PC-9 (cell line): ENCODE results near the gene TOPBP1. TPM values are rescaled to one million over a fixed set of nuclear protein-coding genes. Genes with fewer than 3 reads are reported as not detected.

Source experiments
- BruUV-seq: library from RNA; stranded (reverse); fragments of 400-500 nt; replicated peaks from 2 replicates; lab custom pipeline; 2021; lab: Mats Ljungman, UMichigan
- CTCF ChIA-PET: fragments of 300-600 bp; sonication (Branson Sonifier 250); formaldehyde crosslinking; loops from one replicate; lab custom pipeline; 2022; ENCODE audit warnings: antibody characterized with exemption; lab: Charles Lee
- POLR2A ChIA-PET: fragments of 300-600 bp; sonication (Branson Sonifier 250); formaldehyde crosslinking; loops from one replicate; lab custom pipeline; 2022; ENCODE audit warnings: antibody characterized with exemption; ENCODE audit not compliant: unreplicated experiment; lab: Charles Lee
- DNase-seq, 2 experiments: peaks; one replicate each; pipeline versions ENCODE4 v3.0.0 to v3.0.0-alpha.2; 2015 to 2022; ENCODE audit warnings: mixed read lengths in 1 of 2
- H2AFZ ChIP-seq: fragments of 200-600 bp; sonication (generic); 2 replicates; pipeline ENCODE4 v1.8.1; 2017; ENCODE audit warnings: antibody characterized with exemption
- H3F3A ChIP-seq: fragments of 200-600 bp; sonication (generic); 2 replicates; pipeline ENCODE4 v1.8.1; 2017; ENCODE audit warnings: antibody characterized with exemption, mild to moderate bottlenecking, low read depth; ENCODE audit not compliant: insufficient read depth
- H3K27ac ChIP-seq: fragments of 200-600 bp; sonication (generic); 2 replicates; pipeline ENCODE4 v1.6.1; 2016; ENCODE audit warnings: mixed run types
- H3K27me3 ChIP-seq: fragments of 200-600 bp; sonication (generic); 2 replicates; pipeline ENCODE4 v1.6.1; 2016; ENCODE audit warnings: low read depth, mixed run types; ENCODE audit not compliant: insufficient read depth
- H3K36me3 ChIP-seq: fragments of 200-600 bp; sonication (generic); 2 replicates; pipeline ENCODE4 v1.6.1; 2016; ENCODE audit warnings: low read depth, mixed run types
- H3K4me1 ChIP-seq: fragments of 200-600 bp; sonication (generic); replicated peaks from 2 replicates; pipeline ENCODE4 v1.6.1; 2016; ENCODE audit warnings: mixed run types; ENCODE audit not compliant: insufficient read depth
- H3K4me2 ChIP-seq: fragments of 200-600 bp; sonication (generic); 2 replicates; pipeline ENCODE4 v1.6.1; 2017; ENCODE audit warnings: mixed run types
- H3K4me3 ChIP-seq: fragments of 200-600 bp; sonication (generic); 2 replicates; pipeline ENCODE4 v1.6.1; 2016; ENCODE audit warnings: mixed run types
- H3K79me2 ChIP-seq: fragments of 200-600 bp; sonication (generic); 2 replicates; pipeline ENCODE4 v1.6.1; 2017; ENCODE audit warnings: low read depth, mixed run types
- H3K9me2 ChIP-seq: fragments of 200-600 bp; sonication (generic); 2 replicates; pipeline ENCODE4 v1.8.1; 2017; ENCODE audit warnings: mild to moderate bottlenecking; ENCODE audit not compliant: insufficient read depth
- H3K9me3 ChIP-seq: fragments of 200-600 bp; sonication (generic); 2 replicates; pipeline ENCODE4 v1.8.1; 2016; ENCODE audit warnings: low read depth; ENCODE audit not compliant: insufficient read depth
- H4K20me1 ChIP-seq: fragments of 200-600 bp; sonication (generic); 2 replicates; pipeline ENCODE4 v1.8.1; 2017; ENCODE audit not compliant: insufficient read depth
- CTCF ChIP-seq: fragments of 200-600 bp; sonication (generic); conservative IDR thresholded peaks from 2 replicates; pipeline ENCODE4 v1.6.1; 2017; ENCODE audit warnings: mixed run types, antibody characterized with exemption, mild to moderate bottlenecking, moderate library complexity
- EZH2 ChIP-seq: fragments of 200-600 bp; sonication (generic); IDR thresholded peaks from 2 replicates; pipeline ENCODE4 v1.8.0; 2017; ENCODE audit warnings: antibody characterized with exemption, low read depth
- intact Hi-C: fragments of 100-400 bp; cut with micrococcal nuclease; formaldehyde crosslinking; loops from one replicate; pipeline ENCODE4 v1.10.0; 2022; ENCODE audit not compliant: unreplicated experiment
- total RNA-seq: library from RNA; stranded (reverse); gene quantifications from 2 replicates; pipeline ENCODE4 v1.2.3, GENCODE V29; 2021

TOPBP1 gene
- total RNA-seq, 1 experiment from 2014 or later = 52.2 TPM

DNA sequence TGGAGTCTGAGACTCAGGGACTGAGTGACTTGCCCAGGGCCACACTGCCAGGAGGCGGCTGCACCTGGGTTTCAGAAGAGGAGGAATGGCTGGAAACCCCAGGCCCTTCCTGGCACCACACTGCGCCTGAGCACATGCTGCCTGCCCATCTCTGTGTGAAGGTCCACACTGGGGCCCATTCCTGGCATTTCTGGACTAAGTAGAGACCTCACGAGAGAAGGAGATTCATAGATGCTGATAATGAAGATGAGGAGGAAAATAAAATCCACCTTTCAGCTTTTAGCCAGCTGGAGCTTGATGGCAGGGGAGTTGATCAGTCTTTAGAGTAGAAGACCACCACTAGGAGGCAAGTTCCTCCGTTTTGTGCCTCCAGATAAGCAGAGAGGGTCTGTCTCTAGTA lies 44.3 kb upstream of the TOPBP1 start:
- no peak overlapping the region for H3K4me2 ChIP-seq
- no peak overlapping the region for H3K27ac ChIP-seq
- H3K9me3 ChIP-seq = no peaks in the 10 kb centered on the region
- no peak overlapping the region for H3K4me3 ChIP-seq
- no peak for DNase-seq
- H3K9me2 ChIP-seq = no peaks in the 10 kb centered on the region
- no peaks in the 10 kb centered on the region for H3F3A ChIP-seq
- ChIA-PET POLR2A (no interaction called here), CTCF (no interaction called here)
- H4K20me1 ChIP-seq = no peaks in the 10 kb centered on the region
- no peaks in the 10 kb centered on the region for H3K36me3 ChIP-seq
- peaks cover 53% of the 10 kb centered on the region for H3K27me3 ChIP-seq
- H3K4me1 ChIP-seq = no peaks in the 10 kb centered on the region
- H3K79me2 ChIP-seq = no peaks in the 10 kb centered on the region
- no peak overlapping the region for H2AFZ ChIP-seq
- BruUV-seq = no TSS peak
- intact Hi-C loops = no loop called here
- TF ChIP-seq EZH2 = no peak
- TF ChIP-seq CTCF = no peak

DNA sequence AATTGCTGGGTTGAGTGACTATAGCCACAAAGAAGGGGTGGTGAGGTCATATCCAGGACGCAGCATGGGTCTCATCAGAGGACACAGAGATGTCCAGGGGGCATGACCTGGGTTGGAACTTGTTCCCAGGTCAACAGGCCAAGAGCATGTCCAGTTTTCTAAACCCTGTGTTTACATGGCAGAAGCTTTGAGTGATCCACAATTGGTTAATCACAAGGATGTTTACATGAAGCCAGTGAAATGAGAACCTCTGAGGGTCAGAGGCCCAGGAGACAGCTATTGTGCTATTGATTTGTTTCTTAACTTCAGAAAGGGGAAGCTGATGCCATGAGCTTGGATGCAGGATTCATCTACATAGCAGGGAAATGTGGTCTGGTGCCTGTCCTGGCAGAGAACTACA lies 42.2 kb upstream of the TOPBP1 start:
- DNase-seq = no peak
- Histone ChIP-seq H3K4me2 (no peak overlapping the region), H3K9me2 (no peaks in the 10 kb centered on the region), H3K27me3 (peaks cover 32% of the 10 kb centered on the region), H3K27ac (no peak overlapping the region), H4K20me1 (no peaks in the 10 kb centered on the region), H3K4me1 (no peaks in the 10 kb centered on the region), H3F3A (no peaks in the 10 kb centered on the region), H3K9me3 (no peaks in the 10 kb centered on the region), H3K79me2 (no peaks in the 10 kb centered on the region), H3K36me3 (no peaks in the 10 kb centered on the region), H2AFZ (no peak overlapping the region), H3K4me3 (no peak overlapping the region)
- POLR2A ChIA-PET = no interaction called here
- intact Hi-C loops = no loop called here
- TF ChIP-seq CTCF (no peak), EZH2 (no peak)
- CTCF ChIA-PET = no interaction called here
- no TSS peak for BruUV-seq

GRCh38 chr3:133701435-133702358 lies 40.0 kb upstream of the TOPBP1 start:
- CTCF ChIA-PET = no interaction called here

More at GRCh38 chr3:133701435-133702358, 40.0 kb upstream of the TOPBP1 start:
- Histone ChIP-seq H3K36me3 (no peaks in the 10 kb centered on the region), H3K27me3 (peaks cover 21% of the 10 kb centered on the region), H3K9me2 (no peaks in the 10 kb centered on the region), H2AFZ (no peak overlapping the region), H3K4me2 (no peak overlapping the region), H3K79me2 (no peaks in the 10 kb centered on the region), H3K4me3 (no peak overlapping the region), H3K9me3 (no peaks in the 10 kb centered on the region), H3K4me1 (no peaks in the 10 kb centered on the region), H3K27ac (no peak overlapping the region), H4K20me1 (no peaks in the 10 kb centered on the region), H3F3A (no peaks in the 10 kb centered on the region)
- TF ChIP-seq CTCF = no peak
- TF ChIP-seq EZH2 = no peak
- POLR2A ChIA-PET = no interaction called here
- intact Hi-C loops = no loop called here
- DNase-seq = no peak
- BruUV-seq = no TSS peak
